Gastroesophageal sphincter (tissue), 3 donors: Measurements from ENCODE around the gene FER.
"Not testable (repeated sequence)": the region's sequence is repeated elsewhere in the genome, so short reads cannot be mapped to it uniquely, and the experiment has no call there.

ENCODE experiments used
- CTCF ChIP-seq, 4 experiments: fragments of 200-600 bp in 2 of 4; fragments of 450-650 bp in 2 of 4; sonication (generic) in 1 of 4; IDR thresholded peaks; one replicate each; pipeline ENCODE4 v1.5.1; 2017 to 2019; ENCODE audit warnings: antibody characterized with exemption in 4 of 4, mild to moderate bottlenecking in 2 of 4, moderate library complexity in 2 of 4
- EP300 ChIP-seq: sonication (generic); formaldehyde crosslinking; IDR thresholded peaks from one replicate; pipeline ENCODE4 v1.6.1; 2017; ENCODE audit warnings: antibody characterized with exemption, mild to moderate bottlenecking
- POLR2A ChIP-seq, 2 donors: fragments of 450-650 bp; IDR thresholded peaks; one replicate each; pipeline ENCODE4 v1.6.1; 2017; ENCODE audit warnings: antibody characterized with exemption in 2 of 2, mild to moderate bottlenecking in 2 of 2, moderate library complexity in 1 of 2
- POLR2AphosphoS5 ChIP-seq: sonication (generic); formaldehyde crosslinking; IDR thresholded peaks from one replicate; pipeline ENCODE4 v1.6.1; 2017; ENCODE audit warnings: antibody characterized with exemption

GRCh38 chr5:108700388-108700787 lies 47.3 kb upstream of the FER start:
- TF ChIP-seq EP300; POLR2A (IDR thresholded peaks at IDR 0.05); CTCF (IDR thresholded peaks at IDR 0.05); POLR2AphosphoS5: not testable (repeated sequence)
